Measurements from ENCODE around the gene ABCA6. TPM values are rescaled to one million over a fixed set of nuclear protein-coding genes. Genes with fewer than 3 reads are reported as not detected.

Gene ABCA6
- total RNA-seq, 1 experiment from 2014 or later, result not detected

- DNase-seq (ENCODE audit: low spot score), result peak; percentile 77
These were observed 94.1 kb downstream of the ABCA6 start for GRCh38 chr17:69047368-69048263.

- DNase-seq (ENCODE audit: low spot score), result no peak
These were observed 95.4 kb downstream of the ABCA6 start for GRCh38 chr17:69046121-69046807.

DNA sequence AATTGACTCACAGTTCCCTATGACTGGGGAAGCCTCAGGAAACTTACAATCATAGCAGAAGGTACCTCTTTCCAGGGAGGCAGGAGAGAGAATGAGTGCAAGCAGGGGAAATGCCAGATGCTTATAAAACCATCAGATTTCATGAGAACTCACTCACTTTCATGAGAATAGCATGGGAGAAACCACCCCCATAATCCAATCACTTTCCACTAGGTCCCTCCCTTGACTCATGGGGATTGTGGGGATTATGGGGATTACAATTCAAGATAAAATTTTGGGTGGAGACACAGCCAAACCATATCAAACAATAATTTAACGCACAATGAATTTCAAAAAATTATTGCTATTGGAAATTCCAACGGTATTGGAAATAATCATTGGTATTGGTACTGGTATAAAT is 96.0 kb downstream of the ABCA6 start:
- no peak for DNase-seq (ENCODE audit: low spot score)

- DNase-seq (ENCODE audit: low spot score), result no peak
These were observed 97.3 kb downstream of the ABCA6 start for GRCh38 chr17:69044371-69044770.

GRCh38 chr17:69043098-69043734 is 98.5 kb downstream of the ABCA6 start:
- DNase-seq (ENCODE audit: low spot score), result no peak

- DNase-seq (ENCODE audit: low spot score), result peak; percentile 31
These were observed 99.4 kb downstream of the ABCA6 start for GRCh38 chr17:69042308-69042707.

DNA sequence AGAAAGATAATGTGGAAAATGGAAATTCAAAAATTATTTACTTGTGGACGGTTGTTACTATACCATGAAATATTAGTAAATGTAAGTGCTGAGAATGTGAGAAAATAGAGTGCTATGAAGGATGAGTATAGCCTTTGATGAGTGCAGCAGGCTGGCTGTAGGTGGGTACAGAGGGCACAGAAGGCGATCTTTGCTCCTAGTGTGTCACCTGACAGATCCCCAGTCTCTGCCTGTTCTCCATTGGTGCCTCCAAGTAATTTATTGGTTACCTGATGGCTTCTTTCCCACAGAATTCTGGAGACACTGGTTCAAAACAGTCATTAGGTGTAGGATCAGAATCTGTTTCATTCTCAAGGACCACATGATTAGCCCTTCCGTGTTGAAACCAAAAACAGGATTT is 109.9 kb downstream of the ABCA6 start:
- no peak for DNase-seq (ENCODE audit: low spot score)

DNA sequence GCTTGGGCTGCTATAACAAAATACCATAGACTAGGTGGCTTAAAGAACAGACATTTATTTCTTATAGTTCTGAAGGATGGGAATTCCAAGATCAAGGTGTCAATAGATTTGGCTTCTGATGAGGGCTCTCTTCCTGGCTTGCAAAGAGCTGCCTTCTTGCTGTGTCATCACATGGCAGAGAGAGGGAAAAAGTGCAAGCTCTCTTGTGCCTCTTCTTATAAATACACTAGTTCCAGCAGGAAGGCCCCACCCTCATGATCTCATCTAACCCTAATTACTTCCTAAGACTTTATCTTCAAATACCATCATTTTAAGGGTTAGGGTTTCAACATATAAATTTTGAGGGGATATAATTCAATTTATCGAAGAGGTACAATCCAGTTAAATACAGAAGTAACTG is 111.5 kb downstream of the ABCA6 start:
- DNase-seq (ENCODE audit: low spot score), result no peak

Small RNA genes lying within 50 kb of the gene (small RNA-seq; reads per million reads assigned to genes)
- not detected for gene MIR4524B

Other genes with a start within 250 kb of the ABCA6 start
- not detected in 2 replicates for gene ABCA8, start 186.5 kb downstream of the ABCA6 start, total RNA-seq (2014; rRNA removed; shearing (Covaris generic))
- not detected in 2 replicates for gene ABCA9, start 81.0 kb downstream of the ABCA6 start, total RNA-seq (2014; rRNA removed; shearing (Covaris generic))
- gene ABCA10, start 86.9 kb upstream of the ABCA6 start, total RNA-seq (2014; rRNA removed; shearing (Covaris generic)), result 0.25 and 0.29 TPM in 2 replicates
- 0.97 and 1.9 TPM in 2 replicates for gene ABCA5, start 185.2 kb upstream of the ABCA6 start, total RNA-seq (2014; rRNA removed; shearing (Covaris generic))